Femur (tissue), 1 donor: ENCODE measurements around the gene PCDHGB2.
"Not testable (repeated sequence)": the region's sequence is repeated elsewhere in the genome, so short reads cannot be mapped to it uniquely, and the experiment has no call there.

ENCODE experiments used
- DNase-seq: peaks from one replicate; pipeline ENCODE4 v3.0.0-alpha.2; 2017

The PCDHGB2 gene

DNA sequence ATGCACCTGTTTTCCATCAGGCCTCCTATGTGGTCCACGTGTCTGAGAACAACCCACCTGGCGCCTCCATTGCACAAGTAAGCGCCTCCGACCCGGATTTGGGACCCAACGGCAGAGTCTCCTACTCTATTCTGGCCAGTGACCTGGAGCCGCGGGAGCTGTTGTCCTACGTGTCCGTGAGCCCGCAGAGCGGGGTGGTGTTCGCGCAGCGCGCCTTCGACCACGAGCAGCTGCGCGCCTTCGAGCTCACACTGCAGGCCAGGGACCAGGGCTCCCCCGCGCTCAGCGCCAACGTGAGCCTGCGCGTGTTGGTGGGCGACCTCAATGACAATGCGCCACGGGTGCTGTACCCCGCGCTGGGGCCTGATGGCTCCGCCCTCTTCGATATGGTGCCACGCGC lies 8.2 kb upstream of the PCDHGB2 start:
- no peak for DNase-seq

DNA sequence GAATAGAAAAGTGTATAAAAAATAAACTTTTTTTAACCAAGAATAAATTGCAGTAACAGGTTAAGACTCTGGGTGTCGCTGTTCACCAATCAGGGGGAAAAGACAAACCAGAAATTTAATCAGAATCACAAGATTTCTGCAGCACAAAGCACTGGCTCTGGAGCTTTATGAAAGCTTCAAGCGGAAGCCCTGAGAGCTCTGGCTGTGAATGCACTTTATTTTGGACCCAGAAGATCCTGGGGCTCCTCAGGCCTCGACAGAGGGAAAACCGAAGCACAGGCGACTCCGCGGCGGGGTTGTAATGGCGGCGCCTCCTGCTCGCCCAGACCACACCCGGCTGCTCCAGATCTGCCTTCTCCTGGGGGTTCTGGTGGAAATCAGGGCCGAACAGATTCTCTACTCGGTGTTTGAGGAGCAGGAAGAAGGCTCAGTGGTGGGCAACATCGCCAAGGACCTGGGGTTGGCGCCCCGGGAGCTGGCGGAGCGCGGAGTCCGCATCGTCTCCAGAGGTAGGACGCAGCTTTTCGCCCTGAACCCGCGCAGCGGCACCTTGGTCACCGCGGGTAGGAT lies 4.8 kb upstream of the PCDHGB2 start, which contains the start of gene PCDHGA4:
Gene PCDHGA4, plus strand, starts transcription at position 122 of the 570 bp plus-strand sequence. Its CDS starts 87 bp downstream, at position 209.
- DNase-seq = no peak

DNA sequence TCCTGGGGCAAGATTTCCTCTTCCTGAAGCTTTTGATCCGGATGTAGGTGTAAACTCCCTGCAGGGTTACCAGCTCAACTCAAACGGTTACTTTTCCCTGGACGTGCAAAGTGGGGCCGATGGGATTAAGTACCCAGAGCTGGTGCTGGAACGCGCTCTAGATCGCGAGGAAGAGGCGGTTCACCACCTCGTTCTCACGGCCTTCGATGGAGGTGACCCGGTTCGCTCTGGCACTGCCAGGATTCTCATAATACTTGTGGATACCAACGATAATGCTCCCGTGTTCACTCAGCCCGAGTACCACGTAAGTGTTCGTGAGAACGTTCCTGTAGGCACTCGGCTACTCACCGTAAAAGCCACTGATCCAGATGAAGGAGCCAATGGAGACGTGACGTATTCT lies 4.2 kb upstream of the PCDHGB2 start:
- no peak for DNase-seq

DNA sequence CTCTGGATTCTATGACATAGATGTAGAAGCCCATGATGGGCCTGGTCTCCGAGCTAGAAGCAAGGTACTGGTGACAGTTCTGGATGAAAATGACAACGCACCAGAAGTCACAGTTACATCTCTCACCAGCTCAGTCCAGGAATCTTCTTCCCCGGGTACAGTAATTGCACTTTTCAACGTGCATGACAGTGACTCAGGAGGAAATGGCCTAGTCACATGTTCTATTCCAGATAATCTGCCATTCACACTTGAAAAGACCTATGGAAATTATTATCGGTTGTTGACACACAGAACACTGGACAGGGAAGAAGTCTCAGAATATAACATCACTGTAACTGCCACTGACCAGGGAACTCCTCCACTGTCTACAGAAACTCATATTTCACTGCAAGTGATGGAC lies 3.7 kb upstream of the PCDHGB2 start:
- no peak for DNase-seq

DNA sequence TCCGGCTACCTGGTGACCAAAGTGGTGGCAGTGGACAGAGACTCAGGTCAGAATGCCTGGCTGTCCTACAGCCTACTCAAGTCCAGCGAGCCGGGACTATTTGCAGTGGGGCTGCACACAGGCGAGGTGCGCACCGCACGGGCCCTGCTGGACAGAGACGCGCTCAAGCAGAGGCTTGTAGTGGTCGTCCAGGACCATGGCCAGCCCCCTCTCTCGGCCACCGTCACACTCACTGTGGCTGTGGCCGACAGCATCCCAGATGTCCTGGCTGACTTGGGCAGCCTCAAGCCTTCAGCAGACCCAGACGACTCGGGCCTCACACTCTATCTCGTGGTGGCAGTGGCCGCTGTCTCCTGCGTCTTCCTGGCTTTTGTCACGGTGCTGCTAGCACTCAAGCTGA lies 2.8 kb upstream of the PCDHGB2 start:
- DNase-seq = no peak

DNA sequence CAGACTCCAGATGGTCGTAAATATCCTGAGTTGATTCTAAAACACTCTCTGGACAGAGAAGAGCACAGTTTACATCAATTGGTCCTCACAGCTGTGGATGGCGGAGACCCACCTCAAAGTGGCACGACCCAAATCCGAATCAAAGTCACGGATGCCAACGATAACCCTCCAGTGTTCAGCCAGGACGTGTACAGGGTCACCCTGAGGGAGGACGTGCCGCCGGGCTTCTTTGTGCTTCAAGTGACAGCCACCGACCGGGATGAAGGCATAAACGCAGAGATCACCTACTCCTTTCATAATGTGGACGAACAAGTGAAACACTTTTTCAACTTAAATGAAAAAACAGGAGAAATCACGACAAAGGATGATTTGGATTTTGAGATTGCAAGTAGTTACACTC lies 891 bp downstream of the PCDHGB2 start:
- no peak for DNase-seq

DNA sequence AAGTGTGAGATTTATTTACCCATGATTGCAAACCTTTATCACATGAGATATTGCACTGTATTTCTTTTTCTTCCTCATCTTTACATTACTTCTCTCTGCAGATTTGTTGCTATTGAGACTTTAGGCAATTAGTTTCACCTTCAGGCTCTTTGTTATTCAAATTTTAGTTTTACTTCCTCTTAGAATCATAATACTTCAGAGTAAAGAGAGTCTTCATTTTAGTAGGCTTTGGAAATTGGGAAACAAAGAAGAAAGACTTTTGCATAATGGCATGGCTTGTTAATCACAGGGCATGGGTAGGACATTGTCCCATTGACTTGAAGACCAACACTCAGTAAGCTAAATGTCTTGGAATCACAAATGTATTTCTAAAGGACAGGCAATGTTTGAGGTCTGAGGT lies 2.9 kb downstream of the PCDHGB2 start:
- DNase-seq = no peak

DNA sequence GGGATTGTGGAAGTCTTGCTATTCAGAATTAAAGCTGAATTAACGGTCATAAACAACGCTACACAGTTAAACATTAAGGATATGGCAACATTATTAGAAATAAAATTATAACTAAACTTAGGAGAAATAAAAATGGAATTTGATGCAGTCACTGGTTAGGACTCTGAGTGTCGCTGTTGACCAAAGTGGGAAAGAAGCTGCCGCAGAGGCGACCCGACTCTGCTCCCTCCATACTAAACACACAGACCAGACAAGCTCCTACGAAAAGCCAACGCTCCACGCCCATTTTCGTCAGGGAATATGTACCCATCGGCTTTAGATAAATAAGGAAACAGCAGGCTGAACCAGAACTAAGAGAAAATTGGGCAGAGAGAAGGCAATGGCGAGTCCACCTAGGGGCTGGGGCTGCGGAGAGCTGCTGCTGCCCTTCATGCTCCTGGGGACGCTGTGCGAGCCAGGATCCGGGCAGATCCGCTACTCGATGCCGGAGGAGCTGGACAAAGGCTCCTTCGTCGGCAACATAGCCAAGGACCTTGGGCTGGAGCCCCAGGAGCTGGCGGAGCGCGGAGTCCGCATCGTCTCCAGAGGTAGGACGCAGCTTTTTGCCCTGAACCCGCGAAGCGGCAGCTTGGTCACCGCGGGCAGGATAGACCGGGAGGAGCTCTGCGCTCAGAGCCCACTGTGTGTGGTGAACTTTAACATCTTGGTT lies 4.3 kb downstream of the PCDHGB2 start, which contains the start of gene PCDHGA5:
Gene PCDHGA5, plus strand, starts transcription at position 211 of the 709 bp plus-strand sequence. Its CDS starts 169 bp downstream, at position 380.
- DNase-seq = no peak

DNA sequence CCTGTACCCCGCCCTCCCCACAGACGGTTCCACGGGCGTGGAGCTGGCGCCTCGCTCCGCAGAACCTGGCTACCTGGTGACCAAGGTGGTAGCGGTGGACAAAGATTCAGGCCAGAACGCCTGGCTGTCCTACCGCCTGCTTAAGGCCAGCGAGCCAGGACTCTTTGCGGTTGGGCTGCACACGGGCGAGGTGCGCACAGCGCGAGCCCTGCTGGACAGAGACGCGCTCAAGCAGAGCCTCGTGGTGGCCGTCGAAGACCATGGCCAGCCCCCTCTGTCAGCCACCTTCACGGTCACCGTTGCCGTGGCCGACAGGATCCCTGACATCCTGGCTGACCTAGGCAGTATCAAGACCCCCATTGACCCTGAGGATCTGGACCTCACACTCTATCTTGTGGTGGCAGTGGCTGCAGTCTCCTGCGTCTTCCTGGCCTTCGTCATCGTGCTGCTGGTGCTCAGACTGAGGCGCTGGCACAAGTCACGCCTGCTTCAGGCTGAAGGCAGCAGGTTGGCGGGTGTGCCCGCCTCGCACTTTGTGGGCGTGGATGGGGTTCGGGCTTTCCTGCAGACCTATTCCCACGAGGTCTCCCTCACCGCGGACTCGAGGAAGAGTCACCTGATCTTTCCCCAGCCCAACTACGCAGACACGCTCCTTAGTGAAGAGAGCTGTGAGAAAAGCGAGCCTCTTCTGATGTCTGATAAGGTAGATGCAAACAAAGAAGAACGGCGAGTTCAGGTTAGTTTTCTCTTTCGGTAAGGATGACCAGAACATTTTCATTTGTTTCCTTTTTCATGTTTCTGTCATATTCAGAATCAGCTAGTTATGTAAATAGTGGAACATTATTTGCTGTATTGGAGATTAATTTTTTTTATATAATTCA lies 6.5 kb downstream of the PCDHGB2 start:
- DNase-seq = no peak

DNA sequence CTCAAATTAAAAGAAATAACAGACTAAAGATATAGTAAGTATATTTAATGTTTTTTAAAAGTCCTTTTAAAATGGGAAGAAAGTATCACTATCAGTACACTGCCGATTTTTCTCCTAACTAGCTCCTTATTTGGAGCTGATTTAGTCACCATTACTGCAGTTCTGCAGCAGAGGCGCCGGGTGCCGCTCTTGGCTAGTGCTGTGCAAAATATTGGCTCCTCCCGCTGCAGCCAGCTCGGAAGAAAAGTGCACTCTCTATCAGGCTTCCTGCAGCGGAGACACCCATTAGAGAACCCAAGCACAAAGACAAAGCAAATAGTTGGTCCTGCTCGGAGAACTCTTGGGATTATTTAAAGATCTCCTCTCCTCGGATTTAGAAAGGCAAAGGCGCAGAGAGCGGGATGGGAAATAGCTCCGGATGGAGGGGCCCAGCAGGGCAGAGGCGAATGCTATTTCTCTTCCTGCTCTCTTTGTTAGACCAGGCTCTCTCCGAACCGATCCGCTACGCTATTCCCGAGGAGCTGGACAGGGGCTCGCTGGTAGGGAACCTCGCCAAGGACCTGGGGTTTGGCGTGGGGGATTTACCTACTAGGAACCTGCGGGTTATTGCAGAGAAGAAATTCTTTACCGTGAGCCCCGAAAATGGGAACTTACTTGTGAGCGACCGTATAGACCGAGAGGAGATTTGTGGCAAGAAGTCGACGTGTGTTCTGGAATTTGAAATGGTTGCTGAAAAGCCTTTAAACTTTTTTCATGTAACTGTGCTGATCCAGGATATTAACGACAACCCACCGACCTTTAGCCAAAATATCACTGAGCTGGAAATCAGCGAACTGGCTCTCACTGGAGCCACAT lies 10.4 kb downstream of the PCDHGB2 start, which contains the start of gene PCDHGB3:
Gene PCDHGB3, plus strand, starts transcription at position 249 of the 855 bp plus-strand sequence. Its CDS starts 153 bp downstream, at position 402.
- DNase-seq = no peak

DNA sequence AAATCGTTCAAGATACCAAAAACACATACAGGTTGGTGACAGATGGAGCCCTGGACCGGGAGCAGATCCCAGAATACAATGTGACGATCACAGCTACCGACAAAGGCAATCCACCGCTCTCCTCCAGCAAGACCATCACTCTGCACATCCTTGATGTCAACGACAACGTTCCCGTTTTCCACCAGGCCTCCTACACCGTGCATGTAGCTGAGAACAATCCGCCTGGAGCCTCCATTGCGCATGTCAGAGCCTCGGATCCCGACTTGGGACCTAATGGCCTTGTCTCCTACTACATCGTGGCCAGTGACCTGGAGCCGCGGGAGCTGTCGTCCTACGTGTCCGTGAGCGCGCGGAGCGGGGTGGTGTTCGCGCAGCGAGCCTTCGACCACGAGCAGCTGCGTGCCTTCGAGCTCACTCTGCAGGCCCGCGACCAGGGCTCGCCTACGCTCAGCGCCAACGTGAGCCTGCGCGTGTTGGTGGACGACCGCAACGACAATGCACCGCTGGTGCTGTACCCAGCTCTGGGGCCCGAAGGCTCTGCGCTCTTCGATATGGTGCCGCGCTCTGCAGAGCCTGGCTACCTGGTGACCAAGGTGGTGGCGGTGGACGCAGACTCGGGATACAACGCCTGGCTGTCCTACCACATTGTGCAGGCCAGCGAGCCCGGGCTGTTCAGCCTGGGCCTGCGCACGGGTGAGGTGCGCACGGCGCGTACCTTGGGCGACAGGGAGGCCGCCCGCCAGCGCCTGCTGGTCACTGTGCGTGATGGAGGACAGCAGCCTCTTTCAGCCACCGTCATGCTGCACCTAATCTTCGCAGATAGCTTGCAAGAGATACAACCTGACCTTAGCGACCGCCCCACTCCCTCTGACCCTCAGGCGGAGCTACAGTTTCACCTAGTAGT lies 12.0 kb downstream of the PCDHGB2 start:
- DNase-seq = no peak

DNA sequence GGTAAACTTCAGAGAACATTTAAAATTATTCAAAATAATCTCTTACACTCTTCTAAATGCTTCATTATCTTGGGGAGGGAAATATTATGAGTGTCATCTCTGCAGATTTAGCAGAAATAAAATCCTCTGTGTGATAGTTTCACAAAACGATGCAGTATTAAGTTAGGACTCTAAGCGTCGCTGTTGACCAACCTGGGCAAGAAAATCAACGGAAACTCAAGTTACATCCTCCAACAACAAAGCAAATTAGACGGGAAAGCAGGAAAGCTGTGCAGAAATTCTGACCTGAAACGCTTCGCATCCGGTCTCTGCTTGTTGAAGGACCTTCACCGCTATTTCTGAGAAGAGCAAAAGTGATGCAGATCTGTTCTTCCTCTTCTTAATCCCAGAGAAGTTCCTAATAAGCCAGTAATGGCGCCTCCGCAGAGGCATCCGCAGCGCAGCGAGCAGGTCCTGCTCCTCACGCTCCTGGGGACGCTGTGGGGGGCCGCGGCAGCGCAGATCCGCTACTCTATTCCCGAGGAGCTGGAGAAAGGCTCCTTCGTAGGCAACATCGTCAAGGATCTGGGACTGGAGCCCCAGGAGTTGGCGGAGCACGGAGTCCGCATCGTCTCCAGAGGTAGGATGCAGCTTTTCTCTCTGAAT lies 14.0 kb downstream of the PCDHGB2 start, which contains the start of gene PCDHGA6:
Gene PCDHGA6, plus strand, starts transcription at position 219 of the 645 bp plus-strand sequence. Its CDS starts 193 bp downstream, at position 412.
- DNase-seq = no peak

DNA sequence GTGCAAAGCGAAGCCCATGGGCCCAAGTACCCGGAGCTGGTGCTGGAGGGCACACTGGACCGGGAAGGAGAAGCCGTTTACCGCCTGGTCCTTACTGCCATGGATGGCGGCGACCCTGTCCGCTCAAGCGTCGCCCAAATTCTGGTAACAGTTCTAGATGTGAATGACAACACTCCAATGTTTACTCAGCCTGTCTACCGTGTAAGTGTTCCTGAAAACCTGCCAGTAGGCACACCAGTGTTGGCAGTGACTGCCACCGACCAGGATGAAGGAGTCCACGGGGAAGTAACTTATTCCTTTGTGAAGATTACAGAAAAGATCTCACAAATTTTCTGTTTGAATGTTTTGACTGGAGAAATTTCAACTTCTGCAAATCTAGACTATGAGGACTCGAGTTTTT lies 14.8 kb downstream of the PCDHGB2 start:
- no peak for DNase-seq

DNA sequence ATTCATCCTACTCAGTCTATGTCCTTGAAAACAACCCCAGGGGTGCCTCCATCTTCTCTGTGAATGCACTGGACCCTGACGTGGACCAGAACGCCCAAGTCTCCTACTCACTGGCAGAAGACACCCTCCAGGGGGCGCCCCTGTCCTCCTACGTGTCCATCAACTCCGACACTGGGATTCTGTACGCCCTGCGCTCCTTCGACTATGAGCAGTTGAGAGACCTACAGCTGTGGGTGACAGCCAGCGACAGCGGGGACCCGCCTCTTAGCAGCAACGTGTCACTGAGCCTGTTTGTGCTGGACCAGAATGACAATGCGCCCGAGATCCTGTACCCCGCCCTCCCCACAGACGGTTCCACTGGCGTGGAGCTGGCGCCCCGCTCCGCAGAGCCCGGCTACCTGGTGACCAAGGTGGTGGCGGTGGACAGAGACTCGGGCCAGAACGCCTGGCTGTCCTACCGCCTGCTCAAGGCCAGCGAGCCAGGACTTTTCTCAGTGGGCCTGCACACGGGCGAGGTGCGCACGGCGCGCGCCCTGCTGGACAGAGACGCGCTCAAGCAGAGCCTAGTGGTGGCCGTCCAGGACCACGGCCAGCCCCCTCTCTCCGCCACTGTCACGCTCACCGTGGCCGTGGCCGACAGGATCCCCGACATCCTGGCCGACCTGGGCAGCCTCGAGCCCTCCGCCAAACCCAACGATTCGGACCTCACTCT lies 15.8 kb downstream of the PCDHGB2 start:
- DNase-seq = not testable (repeated sequence)

DNA sequence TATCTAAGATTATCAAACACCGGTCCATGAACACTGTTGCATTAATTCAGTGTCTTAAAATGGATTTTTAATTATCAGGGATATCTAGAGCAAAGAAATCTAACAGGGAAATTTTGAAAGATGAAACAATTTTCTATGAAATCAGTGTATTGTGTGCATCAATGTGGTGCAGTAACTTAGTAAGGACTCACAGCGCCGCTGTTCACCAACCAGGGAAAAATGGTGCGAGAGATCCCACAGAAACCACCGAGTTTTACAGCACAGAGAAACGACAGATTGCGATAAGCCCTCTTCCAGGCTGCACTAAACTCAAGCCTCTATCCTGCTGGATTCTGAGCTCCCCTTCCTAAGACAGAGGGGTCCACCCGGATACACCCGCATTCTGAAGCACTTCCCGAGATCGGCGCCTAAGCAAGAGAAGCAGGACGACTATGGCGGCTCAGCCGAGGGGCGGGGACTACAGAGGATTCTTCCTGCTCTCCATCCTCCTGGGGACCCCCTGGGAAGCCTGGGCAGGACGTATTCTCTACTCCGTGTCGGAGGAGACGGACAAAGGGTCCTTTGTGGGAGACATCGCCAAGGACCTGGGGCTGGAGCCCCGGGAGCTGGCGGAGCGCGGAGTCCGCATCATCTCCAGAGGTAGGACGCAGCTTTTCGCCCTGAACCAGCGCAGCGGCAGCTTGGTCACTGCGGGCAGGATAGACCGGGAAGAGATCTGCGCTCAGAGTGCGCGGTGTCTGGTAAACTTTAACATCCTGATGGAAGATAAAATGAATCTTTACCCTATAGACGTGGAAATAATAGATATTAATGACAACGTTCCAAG lies 22.9 kb downstream of the PCDHGB2 start, which contains the start of gene PCDHGA7:
Gene PCDHGA7, plus strand, starts transcription at position 274 of the 826 bp plus-strand sequence. Its CDS starts 158 bp downstream, at position 432.
- no peak for DNase-seq

DNA sequence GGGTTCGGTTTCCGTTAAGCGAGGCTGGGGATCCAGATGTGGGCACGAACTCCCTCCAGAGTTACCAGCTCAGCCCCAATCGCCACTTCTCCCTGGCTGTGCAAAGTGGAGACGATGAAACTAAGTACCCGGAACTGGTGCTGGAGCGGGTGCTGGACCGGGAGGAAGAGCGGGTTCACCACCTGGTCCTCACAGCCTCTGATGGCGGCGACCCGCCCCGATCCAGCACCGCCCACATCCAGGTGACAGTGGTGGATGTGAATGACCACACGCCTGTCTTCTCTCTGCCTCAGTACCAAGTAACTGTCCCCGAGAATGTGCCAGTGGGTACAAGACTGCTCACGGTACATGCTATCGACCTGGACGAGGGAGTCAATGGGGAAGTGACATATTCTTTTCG lies 23.6 kb downstream of the PCDHGB2 start:
- DNase-seq = no peak

DNA sequence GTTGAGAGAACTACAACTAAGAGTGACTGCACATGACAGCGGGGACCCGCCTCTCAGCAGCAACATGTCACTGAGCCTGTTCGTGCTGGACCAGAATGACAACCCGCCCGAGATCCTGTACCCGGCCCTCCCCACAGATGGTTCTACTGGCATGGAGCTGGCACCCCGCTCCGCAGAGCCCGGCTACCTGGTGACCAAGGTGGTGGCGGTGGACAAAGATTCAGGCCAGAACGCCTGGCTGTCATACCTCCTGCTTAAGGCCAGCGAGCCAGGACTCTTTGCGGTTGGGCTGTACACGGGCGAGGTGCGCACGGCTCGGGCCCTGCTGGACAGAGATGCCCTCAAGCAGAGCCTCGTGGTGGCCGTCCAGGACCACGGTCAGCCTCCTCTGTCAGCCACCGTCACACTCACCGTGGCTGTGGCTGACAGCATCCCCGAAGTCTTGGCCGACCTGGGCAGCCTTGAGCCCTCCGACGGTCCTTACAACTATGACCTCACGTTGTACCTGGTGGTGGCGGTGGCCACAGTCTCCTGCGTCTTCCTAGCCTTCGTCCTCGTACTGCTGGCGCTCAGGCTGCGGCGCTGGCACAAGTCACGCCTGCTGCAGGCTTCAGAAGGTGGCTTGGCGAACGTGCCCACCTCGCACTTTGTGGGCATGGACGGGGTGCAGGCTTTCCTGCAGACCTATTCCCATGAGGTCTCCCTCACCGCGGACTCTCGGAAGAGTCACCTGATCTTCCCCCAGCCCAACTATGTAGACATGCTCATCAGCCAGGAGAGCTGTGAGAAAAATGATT lies 24.9 kb downstream of the PCDHGB2 start:
- no peak for DNase-seq
